MM.1S (cell line): ENCODE results near the gene FNIP2.
"Not testable (repeated sequence)": the region's sequence is repeated elsewhere in the genome, so short reads cannot be mapped to it uniquely, and the experiment has no call there.

Experiments used
- DNase-seq: peaks from one replicate; pipeline ENCODE4 v3.0.0-alpha.2; 2015
- H2AFZ ChIP-seq: fragments of 300-600 bp; sonication (generic); 2 replicates; pipeline ENCODE4 v1.6.0; 2016; ENCODE audit warnings: antibody characterized with exemption, low read length
- H3F3A ChIP-seq: fragments of 300-600 bp; sonication (generic); 2 replicates; pipeline ENCODE4 v1.6.1; 2016; ENCODE audit warnings: mild to moderate bottlenecking, antibody characterized with exemption, low read length, moderate library complexity, mixed read lengths; ENCODE audit not compliant: insufficient read depth
- H3K27ac ChIP-seq: fragments of 300-600 bp; sonication (generic); 2 replicates; pipeline ENCODE4 v1.5.1; 2016; ENCODE audit warnings: mild to moderate bottlenecking, low read length
- H3K27me3 ChIP-seq: fragments of 300-600 bp; sonication (generic); replicated peaks from 2 replicates; pipeline ENCODE4 v1.6.0; 2016; ENCODE audit warnings: low read length; ENCODE audit not compliant: insufficient read depth
- H3K36me3 ChIP-seq: fragments of 300-600 bp; sonication (generic); replicated peaks from 2 replicates; pipeline ENCODE4 v1.6.1; 2016; ENCODE audit warnings: mild to moderate bottlenecking, low read length, mixed read lengths; ENCODE audit not compliant: insufficient read depth
- H3K4me1 ChIP-seq: fragments of 300-600 bp; sonication (generic); 2 replicates; pipeline ENCODE4 v1.6.1; 2016; ENCODE audit warnings: low read length, mixed read lengths
- H3K4me2 ChIP-seq: fragments of 300-600 bp; sonication (generic); 2 replicates; pipeline ENCODE4 v1.6.0; 2016; ENCODE audit warnings: low read depth, low read length
- H3K4me3 ChIP-seq: fragments of 300-600 bp; sonication (generic); 2 replicates; pipeline ENCODE4 v1.5.1; 2016; ENCODE audit warnings: low read length, mixed read lengths
- H3K79me2 ChIP-seq: fragments of 300-600 bp; sonication (generic); 2 replicates; pipeline ENCODE4 v1.6.1; 2016; ENCODE audit warnings: mixed run types, low read length, mixed read lengths
- H3K9ac ChIP-seq: fragments of 300-600 bp; sonication (generic); 2 replicates; pipeline ENCODE4 v1.6.1; 2016; ENCODE audit warnings: low read length, mixed read lengths
- H3K9me2 ChIP-seq: fragments of 300-600 bp; sonication (generic); replicated peaks from 2 replicates; pipeline ENCODE4 v1.6.1; 2016; ENCODE audit warnings: mild to moderate bottlenecking, low read length, mixed read lengths; ENCODE audit not compliant: insufficient read depth
- H3K9me3 ChIP-seq: fragments of 300-600 bp; sonication (generic); replicated peaks from 2 replicates; pipeline ENCODE4 v1.6.1; 2016; ENCODE audit warnings: mild to moderate bottlenecking, low read length, mixed read lengths; ENCODE audit not compliant: insufficient read depth
- H4K20me1 ChIP-seq: fragments of 300-600 bp; sonication (generic); 2 replicates; pipeline ENCODE4 v1.6.1; 2016; ENCODE audit warnings: mild to moderate bottlenecking, low read length, moderate library complexity, mixed read lengths; ENCODE audit not compliant: insufficient read depth
- EZH2 ChIP-seq: fragments of 300-600 bp; sonication (generic); optimal IDR thresholded peaks from 2 replicates; pipeline ENCODE3; 2017; ENCODE audit warnings: low read depth, mild to moderate bottlenecking, antibody characterized with exemption, low read length, mixed read lengths
- EZH2phosphoT487 ChIP-seq: fragments of 300-600 bp; sonication (generic); IDR thresholded peaks from 2 replicates; pipeline ENCODE4 v1.6.1; 2018; ENCODE audit warnings: antibody characterized with exemption, low read length
- TF ChIP-seq, protein P1 (sequence below): fragments of 300-600 bp; sonication (generic); IDR thresholded peaks from 2 replicates; pipeline ENCODE4 v1.5.1; 2016; ENCODE audit warnings: antibody characterized with exemption, low read length, mixed read lengths

Gene FNIP2

DNA sequence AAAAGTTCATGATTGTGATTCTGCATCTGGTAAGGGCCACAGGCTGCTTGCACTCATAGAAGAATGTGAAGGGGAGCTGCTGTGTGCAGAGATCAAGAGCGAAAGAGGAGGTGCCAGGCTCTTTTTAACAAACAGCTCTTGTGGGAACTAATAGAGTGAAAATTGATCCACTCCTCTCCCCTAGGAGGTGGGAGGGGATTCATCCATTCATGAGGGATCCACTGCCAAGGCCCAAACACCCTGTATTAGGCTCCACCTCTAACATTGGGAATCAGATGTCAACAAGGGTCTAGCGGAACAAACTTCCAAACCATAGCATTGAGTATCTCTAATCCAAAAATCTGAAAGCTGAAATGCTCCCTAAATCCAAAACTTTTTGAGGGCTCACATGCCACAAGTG lies 29.2 kb upstream of the FNIP2 start:
- no peak for DNase-seq
- H3F3A ChIP-seq = no peaks in the 10 kb centered on the region
- no peaks in the 10 kb centered on the region for H3K27me3 ChIP-seq
- H3K79me2 ChIP-seq = no peaks in the 10 kb centered on the region
- H3K9me2 ChIP-seq = no peaks in the 10 kb centered on the region
- no peak overlapping the region for H3K9ac ChIP-seq
- no peak overlapping the region for H2AFZ ChIP-seq
- TF ChIP-seq EZH2 (no peak), EZH2phosphoT487 (no peak)
- TF ChIP-seq, protein P1, sequence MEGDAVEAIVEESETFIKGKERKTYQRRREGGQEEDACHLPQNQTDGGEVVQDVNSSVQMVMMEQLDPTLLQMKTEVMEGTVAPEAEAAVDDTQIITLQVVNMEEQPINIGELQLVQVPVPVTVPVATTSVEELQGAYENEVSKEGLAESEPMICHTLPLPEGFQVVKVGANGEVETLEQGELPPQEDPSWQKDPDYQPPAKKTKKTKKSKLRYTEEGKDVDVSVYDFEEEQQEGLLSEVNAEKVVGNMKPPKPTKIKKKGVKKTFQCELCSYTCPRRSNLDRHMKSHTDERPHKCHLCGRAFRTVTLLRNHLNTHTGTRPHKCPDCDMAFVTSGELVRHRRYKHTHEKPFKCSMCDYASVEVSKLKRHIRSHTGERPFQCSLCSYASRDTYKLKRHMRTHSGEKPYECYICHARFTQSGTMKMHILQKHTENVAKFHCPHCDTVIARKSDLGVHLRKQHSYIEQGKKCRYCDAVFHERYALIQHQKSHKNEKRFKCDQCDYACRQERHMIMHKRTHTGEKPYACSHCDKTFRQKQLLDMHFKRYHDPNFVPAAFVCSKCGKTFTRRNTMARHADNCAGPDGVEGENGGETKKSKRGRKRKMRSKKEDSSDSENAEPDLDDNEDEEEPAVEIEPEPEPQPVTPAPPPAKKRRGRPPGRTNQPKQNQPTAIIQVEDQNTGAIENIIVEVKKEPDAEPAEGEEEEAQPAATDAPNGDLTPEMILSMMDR = no peak
- no peaks in the 10 kb centered on the region for H3K36me3 ChIP-seq
- no peak overlapping the region for H3K4me3 ChIP-seq
- no peaks in the 10 kb centered on the region for H4K20me1 ChIP-seq
- no peaks in the 10 kb centered on the region for H3K4me1 ChIP-seq
- H3K27ac ChIP-seq = no peak overlapping the region
- no peaks in the 10 kb centered on the region for H3K9me3 ChIP-seq
- no peak overlapping the region for H3K4me2 ChIP-seq

DNA sequence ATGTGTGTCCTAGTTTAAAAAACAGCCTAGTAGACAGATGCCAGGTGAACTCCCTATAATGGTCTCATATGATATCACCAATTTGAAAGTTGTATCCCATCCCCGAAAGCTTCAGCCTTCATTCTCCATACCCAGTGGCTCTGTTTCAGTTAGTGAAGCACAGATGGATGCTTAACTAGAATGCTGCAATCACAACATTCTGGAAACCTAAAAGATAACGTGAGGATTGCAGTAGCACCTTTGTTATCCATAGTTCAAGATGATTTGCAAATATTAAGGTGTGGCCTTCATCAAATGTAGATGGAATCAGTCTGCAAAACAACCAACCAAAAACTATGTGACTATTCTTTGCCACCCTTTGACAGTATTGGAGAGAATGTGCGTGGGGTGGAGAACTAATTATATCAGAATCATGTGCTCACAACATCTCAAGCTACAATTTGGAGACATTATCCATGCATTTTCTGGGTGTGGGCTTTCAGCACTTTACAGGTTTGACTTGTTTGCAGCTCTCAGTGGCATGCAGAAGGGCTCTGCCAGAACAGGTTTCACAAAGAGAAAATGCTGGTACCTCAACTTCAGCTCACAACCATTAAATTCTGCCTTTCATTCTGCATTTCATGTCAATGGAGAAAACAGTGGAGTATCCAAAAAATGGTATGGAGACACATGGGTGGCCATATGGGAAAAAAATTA lies 27.4 kb upstream of the FNIP2 start:
- H3K9me2 ChIP-seq = no peaks in the 10 kb centered on the region
- no peak for TF ChIP-seq EZH2phosphoT487
- no peak for TF ChIP-seq EZH2
- TF ChIP-seq, protein P1 = no peak
- H3K4me3 ChIP-seq = no peak overlapping the region
- no peaks in the 10 kb centered on the region for H4K20me1 ChIP-seq
- H2AFZ ChIP-seq = no peak overlapping the region
- H3K27ac ChIP-seq = no peak overlapping the region
- no peak for DNase-seq
- H3K79me2 ChIP-seq = no peaks in the 10 kb centered on the region
- H3K9me3 ChIP-seq = no peaks in the 10 kb centered on the region
- no peaks in the 10 kb centered on the region for H3K4me1 ChIP-seq
- no peaks in the 10 kb centered on the region for H3K36me3 ChIP-seq
- H3K27me3 ChIP-seq = no peaks in the 10 kb centered on the region
- H3F3A ChIP-seq = no peaks in the 10 kb centered on the region
- H3K4me2 ChIP-seq = no peak overlapping the region
- no peak overlapping the region for H3K9ac ChIP-seq

GRCh38 chr4:158746537-158746936 lies 22.3 kb upstream of the FNIP2 start:
- H3K4me2 ChIP-seq, H3K9me3 ChIP-seq, H3K79me2 ChIP-seq, H3K27ac ChIP-seq, H3K27me3 ChIP-seq, H3K4me1 ChIP-seq, H3K4me3 ChIP-seq, DNase-seq, H3K36me3 ChIP-seq, H2AFZ ChIP-seq, H3K9ac ChIP-seq, H3F3A ChIP-seq, H4K20me1 ChIP-seq, H3K9me2 ChIP-seq: not testable (repeated sequence)

DNA sequence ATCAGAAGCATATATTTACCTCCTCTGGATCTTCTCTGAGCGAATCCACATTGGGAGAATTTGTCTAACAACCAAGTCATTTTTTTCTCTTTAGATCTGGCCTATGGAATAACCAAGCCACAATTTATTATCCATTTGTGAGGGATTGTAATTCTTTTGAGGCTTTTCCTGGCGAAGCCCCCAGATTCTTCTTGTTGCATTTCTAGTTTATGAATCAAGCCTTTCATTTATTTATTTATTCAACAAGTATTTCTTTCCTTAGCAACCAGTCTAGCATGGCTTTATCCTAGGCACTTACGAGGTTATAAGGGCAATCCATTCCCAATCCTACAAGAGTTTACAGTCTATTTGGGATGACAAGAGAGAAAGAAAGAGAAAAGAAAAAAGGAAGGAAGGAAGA lies 18.4 kb upstream of the FNIP2 start:
- Histone ChIP-seq H3K9me3 (no peaks in the 10 kb centered on the region), H3K9ac (no peak overlapping the region), H3K4me1 (no peaks in the 10 kb centered on the region), H3K4me2 (no peak overlapping the region), H3K36me3 (no peaks in the 10 kb centered on the region), H4K20me1 (no peaks in the 10 kb centered on the region), H3K4me3 (no peak overlapping the region), H3K27me3 (no peaks in the 10 kb centered on the region), H3F3A (no peaks in the 10 kb centered on the region), H3K27ac (no peak overlapping the region), H3K79me2 (no peaks in the 10 kb centered on the region), H3K9me2 (no peaks in the 10 kb centered on the region), H2AFZ (no peak overlapping the region)
- no peak for DNase-seq
- TF ChIP-seq, protein P1 = no peak
- TF ChIP-seq EZH2 (no peak), EZH2phosphoT487 (no peak)
